Measurements from ENCODE around the gene TRIM14. TPM values are rescaled to one million over a fixed set of nuclear protein-coding genes. Genes with fewer than 3 reads are reported as not detected.

Gene TRIM14
- total and polyA plus RNA-seq, 10 of the 15 experiments (the other 5 are each of a cell fraction or from before 2014, with no cell fraction given), result 8.6 to 53.3 (median 35.7) TPM

GRCh38 chr9:98064623-98065392 lies 54.2 kb downstream of the TRIM14 start:
- TSS peak; percentile 15 for BruUV-seq (replicated peaks)
- Histone ChIP-seq H3K4me3 (no peak overlapping the region), H3K4me1 (ENCODE audit: control insufficient read depth, insufficient read depth, low read length) (0 out of 2 replicates have a peak, but pooled peaks cover 3% of the 10 kb centered on the region), H3K4me2 (ENCODE audit: control insufficient read depth, insufficient read depth) (no peak overlapping the region), H4K20me1 (ENCODE audit: control insufficient read depth, insufficient read depth) (no peaks in the 10 kb centered on the region), H3K27me3 (replicated peaks in 1 of 2; ENCODE audit: control insufficient read depth in 2 of 2, insufficient read depth in 2 of 2, low read length in 1 of 2) (no peaks in the 10 kb centered on the region), H3K79me2 (ENCODE audit: control insufficient read depth, insufficient read depth, low read length) (peaks cover 8% of the 10 kb centered on the region), H3K27ac (ENCODE audit: control insufficient read depth, insufficient read depth) (no peak overlapping the region), H3K9ac (ENCODE audit: control insufficient read depth, insufficient read depth, low read length) (no peak overlapping the region), H2AFZ (ENCODE audit: control insufficient read depth, low read depth, low read length) (no peak overlapping the region), H3K9me3 (replicated peaks; ENCODE audit: control insufficient read depth, insufficient read depth, low read length) (no peaks in the 10 kb centered on the region), H3K36me3 (ENCODE audit: control insufficient read depth in 2 of 2, insufficient read depth in 2 of 2, low read length in 1 of 2) (peaks cover 7 to 24% of the 10 kb centered on the region in 2 experiments)
- 95% methylated on average over 8 of the region's 8 CpGs for WGBS (ENCODE audit: insufficient coverage, insufficient replicate concordance, low lambda C conversion rate, missing lambda C conversion rate)
- ChIA-PET SMC1A (ENCODE audit: uncharacterized antibody, unreplicated experiment) (interaction anchor here (0.8 kb wide), 1 partner anchor 19 kb away, joined by 3 read pairs; no protein-coding TSS in a partner anchor), POLR2A (interaction anchor here (0.7 kb wide), 2 partner anchors 15 to 29 kb away, joined by 3 to 4 read pairs; no protein-coding TSS in a partner anchor), CTCF (interaction anchor here (0.5 to 1.7 kb wide), 3 partner anchors 9 to 270 kb away, joined by 3 to 7 read pairs (median 3); no protein-coding TSS in a partner anchor), RAD21 (ENCODE audit: unreplicated experiment) (no interaction called here)
- in situ Hi-C loops (cut with MboI) (loop anchor here (25.0 kb wide), 1 partner anchor 722 kb away; the partner anchor contains the start of gene ANKS6), intact Hi-C loops (cut with micrococcal nuclease; ENCODE audit: unreplicated experiment) (no loop called here)
- no peak for DNase-seq (ENCODE audit: low read depth, low spot score)
- no peak for ATAC-seq
- FAIRE-seq, result no peak
- TF ChIP-seq ZBED1 (IDR thresholded peaks at IDR 0.05; ENCODE audit: borderline replicate concordance) (no peak), YY1 (IDR thresholded peaks at IDR 0.05; ENCODE audit: low read depth, low read length) (no peak), SRF (IDR thresholded peaks at IDR 0.05; ENCODE audit: low read depth in 2 of 2, low read length in 2 of 2) (no peak), PAX5 (IDR thresholded peaks at IDR 0.05; ENCODE audit: borderline replicate concordance, low read depth, low read length) (no peak), BCL3 (IDR thresholded peaks at IDR 0.05; ENCODE audit: borderline replicate concordance, insufficient read depth, low read depth, low read length, poor library complexity, severe bottlenecking) (no peak)
- TF ChIP-seq, protein P1, sequence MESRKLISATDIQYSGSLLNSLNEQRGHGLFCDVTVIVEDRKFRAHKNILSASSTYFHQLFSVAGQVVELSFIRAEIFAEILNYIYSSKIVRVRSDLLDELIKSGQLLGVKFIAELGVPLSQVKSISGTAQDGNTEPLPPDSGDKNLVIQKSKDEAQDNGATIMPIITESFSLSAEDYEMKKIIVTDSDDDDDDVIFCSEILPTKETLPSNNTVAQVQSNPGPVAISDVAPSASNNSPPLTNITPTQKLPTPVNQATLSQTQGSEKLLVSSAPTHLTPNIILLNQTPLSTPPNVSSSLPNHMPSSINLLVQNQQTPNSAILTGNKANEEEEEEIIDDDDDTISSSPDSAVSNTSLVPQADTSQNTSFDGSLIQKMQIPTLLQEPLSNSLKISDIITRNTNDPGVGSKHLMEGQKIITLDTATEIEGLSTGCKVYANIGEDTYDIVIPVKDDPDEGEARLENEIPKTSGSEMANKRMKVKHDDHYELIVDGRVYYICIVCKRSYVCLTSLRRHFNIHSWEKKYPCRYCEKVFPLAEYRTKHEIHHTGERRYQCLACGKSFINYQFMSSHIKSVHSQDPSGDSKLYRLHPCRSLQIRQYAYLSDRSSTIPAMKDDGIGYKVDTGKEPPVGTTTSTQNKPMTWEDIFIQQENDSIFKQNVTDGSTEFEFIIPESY (IDR thresholded peaks at IDR 0.05), result no peak
- TF ChIP-seq, protein P2, sequence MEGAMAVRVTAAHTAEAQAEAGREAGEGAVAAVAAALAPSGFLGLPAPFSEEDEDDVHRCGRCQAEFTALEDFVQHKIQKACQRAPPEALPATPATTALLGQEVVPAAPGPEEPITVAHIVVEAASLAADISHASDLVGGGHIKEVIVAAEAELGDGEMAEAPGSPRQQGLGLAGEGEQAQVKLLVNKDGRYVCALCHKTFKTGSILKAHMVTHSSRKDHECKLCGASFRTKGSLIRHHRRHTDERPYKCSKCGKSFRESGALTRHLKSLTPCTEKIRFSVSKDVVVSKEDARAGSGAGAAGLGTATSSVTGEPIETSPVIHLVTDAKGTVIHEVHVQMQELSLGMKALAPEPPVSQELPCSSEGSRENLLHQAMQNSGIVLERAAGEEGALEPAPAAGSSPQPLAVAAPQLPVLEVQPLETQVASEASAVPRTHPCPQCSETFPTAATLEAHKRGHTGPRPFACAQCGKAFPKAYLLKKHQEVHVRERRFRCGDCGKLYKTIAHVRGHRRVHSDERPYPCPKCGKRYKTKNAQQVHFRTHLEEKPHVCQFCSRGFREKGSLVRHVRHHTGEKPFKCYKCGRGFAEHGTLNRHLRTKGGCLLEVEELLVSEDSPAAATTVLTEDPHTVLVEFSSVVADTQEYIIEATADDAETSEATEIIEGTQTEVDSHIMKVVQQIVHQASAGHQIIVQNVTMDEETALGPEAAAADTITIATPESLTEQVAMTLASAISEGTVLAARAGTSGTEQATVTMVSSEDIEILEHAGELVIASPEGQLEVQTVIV (IDR thresholded peaks at IDR 0.05; ENCODE audit: borderline replicate concordance, partially characterized antibody), result no peak
- TF ChIP-seq, protein P3, sequence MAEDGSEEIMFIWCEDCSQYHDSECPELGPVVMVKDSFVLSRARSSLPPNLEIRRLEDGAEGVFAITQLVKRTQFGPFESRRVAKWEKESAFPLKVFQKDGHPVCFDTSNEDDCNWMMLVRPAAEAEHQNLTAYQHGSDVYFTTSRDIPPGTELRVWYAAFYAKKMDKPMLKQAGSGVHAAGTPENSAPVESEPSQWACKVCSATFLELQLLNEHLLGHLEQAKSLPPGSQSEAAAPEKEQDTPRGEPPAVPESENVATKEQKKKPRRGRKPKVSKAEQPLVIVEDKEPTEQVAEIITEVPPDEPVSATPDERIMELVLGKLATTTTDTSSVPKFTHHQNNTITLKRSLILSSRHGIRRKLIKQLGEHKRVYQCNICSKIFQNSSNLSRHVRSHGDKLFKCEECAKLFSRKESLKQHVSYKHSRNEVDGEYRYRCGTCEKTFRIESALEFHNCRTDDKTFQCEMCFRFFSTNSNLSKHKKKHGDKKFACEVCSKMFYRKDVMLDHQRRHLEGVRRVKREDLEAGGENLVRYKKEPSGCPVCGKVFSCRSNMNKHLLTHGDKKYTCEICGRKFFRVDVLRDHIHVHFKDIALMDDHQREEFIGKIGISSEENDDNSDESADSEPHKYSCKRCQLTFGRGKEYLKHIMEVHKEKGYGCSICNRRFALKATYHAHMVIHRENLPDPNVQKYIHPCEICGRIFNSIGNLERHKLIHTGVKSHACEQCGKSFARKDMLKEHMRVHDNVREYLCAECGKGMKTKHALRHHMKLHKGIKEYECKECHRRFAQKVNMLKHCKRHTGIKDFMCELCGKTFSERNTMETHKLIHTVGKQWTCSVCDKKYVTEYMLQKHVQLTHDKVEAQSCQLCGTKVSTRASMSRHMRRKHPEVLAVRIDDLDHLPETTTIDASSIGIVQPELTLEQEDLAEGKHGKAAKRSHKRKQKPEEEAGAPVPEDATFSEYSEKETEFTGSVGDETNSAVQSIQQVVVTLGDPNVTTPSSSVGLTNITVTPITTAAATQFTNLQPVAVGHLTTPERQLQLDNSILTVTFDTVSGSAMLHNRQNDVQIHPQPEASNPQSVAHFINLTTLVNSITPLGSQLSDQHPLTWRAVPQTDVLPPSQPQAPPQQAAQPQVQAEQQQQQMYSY (CRISPR knock-in tag; IDR thresholded peaks at IDR 0.05), result no peak
